HCEC 1CT (cell line): Measurements from ENCODE around the gene TP63.

Experiments
- DNase-seq: peaks from one replicate; pipeline ENCODE4 v3.0.0-alpha.2; 2017

The TP63 gene

GRCh38 chr3:189824629-189825312, 193.6 kb downstream of the TP63 start:
- peak; percentile 91 for DNase-seq

- DNase-seq: no peak
Observed at GRCh38 chr3:189826566-189826965, 195.4 kb downstream of the TP63 start.

GRCh38 chr3:189827108-189827507, 195.9 kb downstream of the TP63 start:
- DNase-seq: no peak

GRCh38 chr3:189830401-189830800, 199.2 kb downstream of the TP63 start:
- no peak for DNase-seq

GRCh38 chr3:189833266-189833665, 202.1 kb downstream of the TP63 start:
- no peak for DNase-seq

- DNase-seq: no peak
Observed at GRCh38 chr3:189833996-189834395, 202.8 kb downstream of the TP63 start.

- no peak for DNase-seq
Observed at GRCh38 chr3:189834462-189834861, 203.3 kb downstream of the TP63 start.

GRCh38 chr3:189836795-189837194, 205.6 kb downstream of the TP63 start:
- DNase-seq: no peak

GRCh38 chr3:189838291-189838690, 207.1 kb downstream of the TP63 start:
- DNase-seq: no peak

- DNase-seq: peak; percentile 41
Observed at GRCh38 chr3:189839576-189839975, 208.4 kb downstream of the TP63 start.

GRCh38 chr3:189841473-189842205, 210.4 kb downstream of the TP63 start:
- peak; percentile 53 for DNase-seq

GRCh38 chr3:189842681-189843602, 211.8 kb downstream of the TP63 start:
- DNase-seq: no peak

GRCh38 chr3:189845069-189845468, 213.9 kb downstream of the TP63 start:
- no peak for DNase-seq

- no peak for DNase-seq
Observed at GRCh38 chr3:189848395-189849040, 217.3 kb downstream of the TP63 start.

- DNase-seq: no peak
Observed at GRCh38 chr3:189849262-189849661, 218.1 kb downstream of the TP63 start.

- DNase-seq: no peak
Observed at GRCh38 chr3:189851682-189852081, 220.5 kb downstream of the TP63 start.

- no peak for DNase-seq
Observed at GRCh38 chr3:189853906-189854305, 222.7 kb downstream of the TP63 start.

GRCh38 chr3:189860296-189860695, 229.1 kb downstream of the TP63 start:
- DNase-seq: no peak

GRCh38 chr3:189862385-189862998, 231.3 kb downstream of the TP63 start:
- DNase-seq: no peak

- no peak for DNase-seq
Observed at GRCh38 chr3:189863031-189863430, 231.8 kb downstream of the TP63 start.

GRCh38 chr3:189868061-189868460, 236.9 kb downstream of the TP63 start:
- DNase-seq: no peak

- no peak for DNase-seq
Observed at GRCh38 chr3:189869165-189869564, 238.0 kb downstream of the TP63 start.
